Measurements from ENCODE around the gene COL10A1. TPM values are rescaled to one million over a fixed set of nuclear protein-coding genes. Genes with fewer than 3 reads are reported as not detected.

Gene COL10A1
- total and polyA plus RNA-seq, 2 experiments from 2014 or later = 0.28 to 0.31 TPM

GRCh38 chr6:116136933-116137340 is 11.0 kb upstream of the COL10A1 start (continued):
- TF ChIP-seq NANOG (IDR thresholded peaks at IDR 0.05; ENCODE audit: borderline replicate concordance) (no peak), ETS1 (IDR thresholded peaks at IDR 0.05) (no peak), CTCF (conservative IDR thresholded peaks at IDR 0.05; ENCODE audit: low read depth in 2 of 2) (no peak)

- Histone ChIP-seq H3K4me3 (no peak overlapping the region), H3F3A (replicated peaks; ENCODE audit: low read depth) (no peaks in the 10 kb centered on the region), H3K79me2 (replicated peaks; ENCODE audit: insufficient read depth) (no peaks in the 10 kb centered on the region), H2AFZ (no peak overlapping the region), H3K4me2 (no peak overlapping the region), H3K27me3 (ENCODE audit: insufficient read depth) (no peaks in the 10 kb centered on the region), H3K4me1 (ENCODE audit: insufficient read depth) (peaks cover 17% of the 10 kb centered on the region), H3K27ac (ENCODE audit: low read depth) (no peak overlapping the region; the same call in 1 of the 2 replicates), H4K20me1 (replicated peaks; ENCODE audit: insufficient read depth) (no peaks in the 10 kb centered on the region), H3K9me2 (ENCODE audit: insufficient read depth) (no peaks in the 10 kb centered on the region), H3K36me3 (ENCODE audit: insufficient read depth) (no peaks in the 10 kb centered on the region)
- no peak overlapping the region for H3K27ac Mint-ChIP-seq
- no peaks in the 10 kb centered on the region for H3K27me3 Mint-ChIP-seq (ENCODE audit: insufficient read depth, low read depth, poor library complexity)
- no peaks in the 10 kb centered on the region for H3K9me3 Mint-ChIP-seq
- H3K4me3 Mint-ChIP-seq = no peak overlapping the region
- ATAC-seq = no peak
- H3K4me1 Mint-ChIP-seq = peaks cover 24% of the 10 kb centered on the region
- peaks cover 3% of the 10 kb centered on the region; the same call in 1 of the 3 replicates for H3K36me3 Mint-ChIP-seq (ENCODE audit: low read depth)
- no peak for DNase-seq (ENCODE audit: low spot score)
- TF ChIP-seq CREB1 (CRISPR knock-in tag; IDR thresholded peaks at IDR 0.05; ENCODE audit: low read depth) = no peak
- TF ChIP-seq ZNF462 (CRISPR knock-in tag; IDR thresholded peaks at IDR 0.05) = no peak
- TF ChIP-seq REST (IDR thresholded peaks at IDR 0.05; ENCODE audit: unreplicated experiment) = no peak
- TF ChIP-seq ZNF331 (CRISPR knock-in tag; IDR thresholded peaks at IDR 0.05; ENCODE audit: low read depth) = no peak
- no peak for TF ChIP-seq CTCF (conservative IDR thresholded peaks at IDR 0.05; ENCODE audit: low read depth in 2 of 2)
- no peak for TF ChIP-seq ZNF114 (CRISPR knock-in tag; IDR thresholded peaks at IDR 0.05)
- TF ChIP-seq JUNB (IDR thresholded peaks at IDR 0.05; ENCODE audit: unreplicated experiment) = no peak
- TF ChIP-seq EZH2 (IDR thresholded peaks at IDR 0.05; ENCODE audit: low read depth, unreplicated experiment) = no peak
These were observed 10.4 kb upstream of the COL10A1 start for GRCh38 chr6:116136373-116136772.

All from GM23338 (cell line).